ENCODE measurements around the gene ANO5. TPM values are rescaled to one million over a fixed set of nuclear protein-coding genes. Genes with fewer than 3 reads are reported as not detected.

ANO5 gene, protein sequence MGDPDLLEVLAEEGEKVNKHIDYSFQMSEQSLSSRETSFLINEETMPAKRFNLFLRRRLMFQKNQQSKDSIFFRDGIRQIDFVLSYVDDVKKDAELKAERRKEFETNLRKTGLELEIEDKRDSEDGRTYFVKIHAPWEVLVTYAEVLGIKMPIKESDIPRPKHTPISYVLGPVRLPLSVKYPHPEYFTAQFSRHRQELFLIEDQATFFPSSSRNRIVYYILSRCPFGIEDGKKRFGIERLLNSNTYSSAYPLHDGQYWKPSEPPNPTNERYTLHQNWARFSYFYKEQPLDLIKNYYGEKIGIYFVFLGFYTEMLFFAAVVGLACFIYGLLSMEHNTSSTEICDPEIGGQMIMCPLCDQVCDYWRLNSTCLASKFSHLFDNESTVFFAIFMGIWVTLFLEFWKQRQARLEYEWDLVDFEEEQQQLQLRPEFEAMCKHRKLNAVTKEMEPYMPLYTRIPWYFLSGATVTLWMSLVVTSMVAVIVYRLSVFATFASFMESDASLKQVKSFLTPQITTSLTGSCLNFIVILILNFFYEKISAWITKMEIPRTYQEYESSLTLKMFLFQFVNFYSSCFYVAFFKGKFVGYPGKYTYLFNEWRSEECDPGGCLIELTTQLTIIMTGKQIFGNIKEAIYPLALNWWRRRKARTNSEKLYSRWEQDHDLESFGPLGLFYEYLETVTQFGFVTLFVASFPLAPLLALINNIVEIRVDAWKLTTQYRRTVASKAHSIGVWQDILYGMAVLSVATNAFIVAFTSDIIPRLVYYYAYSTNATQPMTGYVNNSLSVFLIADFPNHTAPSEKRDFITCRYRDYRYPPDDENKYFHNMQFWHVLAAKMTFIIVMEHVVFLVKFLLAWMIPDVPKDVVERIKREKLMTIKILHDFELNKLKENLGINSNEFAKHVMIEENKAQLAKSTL
- total RNA-seq = 10 to 100 TPM in 3 of 8 experiments, 1 to 10 TPM in 3, under 1 TPM in 2; 0.10 to 13.7 (median 6.8) TPM

- in situ Hi-C loops (cut with MboI; ENCODE audit: low pct_unique_long_range_greater_than_20kb in 2 of 9, low sequenced_read_pairs in 9 of 9, unreplicated experiment in 9 of 9) = no loop called here
- 0 to 20% (median 0%) methylated on average over 1 to 9 of the region's 56 CpGs; no CpG with 5 or more reads in 5 of the 10 experiments for WGBS, 10 experiments
- peak within 1 kb of the TSS; percentile 2 to 38 for H3K27ac ChIP-seq
These were observed at the start of gene ANO5 for GRCh38 chr11:22192642-22193347. TSS of gene ANO5 (plus strand) at chr11:22193085. CDS start at chr11:22193493, 408 bp downstream.

DNA sequence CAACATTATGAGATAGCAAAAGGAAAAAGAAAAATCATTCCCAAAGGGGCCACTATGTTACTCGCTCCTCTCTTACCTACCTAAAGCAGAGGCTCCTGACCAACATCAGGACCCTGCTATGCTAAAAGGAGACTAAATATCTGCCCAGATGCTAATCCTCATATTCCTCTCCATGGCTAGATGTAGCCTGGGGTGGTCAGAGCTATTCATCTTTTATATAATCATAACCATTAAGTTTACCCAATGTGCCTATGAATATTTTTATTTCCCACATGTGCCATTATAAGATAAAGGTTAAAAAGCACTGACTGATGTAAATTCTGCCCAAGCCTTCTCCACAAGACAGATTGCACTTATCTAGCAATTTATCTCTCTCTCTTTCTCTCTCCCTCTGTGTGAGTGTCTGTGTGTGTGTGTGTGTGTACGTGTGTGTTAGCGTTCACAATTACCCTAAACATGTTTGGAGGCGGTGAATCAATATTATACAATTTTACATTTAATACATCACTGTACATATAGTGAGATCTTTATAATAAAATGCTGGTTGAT lies 41.2 kb upstream of the ANO5 start:
- Histone ChIP-seq H3K4me3 (no peak overlapping the region), H3K27ac (no peak overlapping the region), H3K4me1 (replicated peaks in 1 of 2) (peaks cover 0 to 9% of the 10 kb centered on the region in 2 donors)
- in situ Hi-C loops (cut with MboI; ENCODE audit: low pct_unique_long_range_greater_than_20kb in 2 of 9, low sequenced_read_pairs in 9 of 9, unreplicated experiment in 9 of 9) = no loop called here
- 28 to 100% (median 80%) methylated on average over 2 to 4 of the region's 4 CpGs; no CpG with 5 or more reads in 1 of the 10 experiments for WGBS, 10 experiments
- ATAC-seq (replicated peaks in 6 of 8) = peak in 5 of 8 experiments; percentile 21 to 79 (median 67)

More at GRCh38 chr11:22192642-22193347, at the start of gene ANO5:
- Histone ChIP-seq H3K4me1 (replicated peaks in 1 of 2) (no peaks in the 10 kb centered on the region), H3K4me3 (peak within 1 kb of the TSS; percentile 42 to 70 (median 62))
- ATAC-seq (replicated peaks in 6 of 8) = peak in 7 of 8 experiments; percentile 48 to 86 (median 82)

- no peak overlapping the region for H3K27ac ChIP-seq
- no peak overlapping the region for H3K4me3 ChIP-seq
- H3K4me1 ChIP-seq (replicated peaks in 1 of 2) = no peaks in the 10 kb centered on the region
- 0 to 100% (median 40%) methylated on average over 1 to 2 of the region's 2 CpGs; no CpG with 5 or more reads in 2 of the 10 experiments for WGBS, 10 experiments
- ATAC-seq (replicated peaks in 6 of 8) = no peak
- in situ Hi-C loops (cut with MboI; ENCODE audit: low pct_unique_long_range_greater_than_20kb in 2 of 9, low sequenced_read_pairs in 9 of 9, unreplicated experiment in 9 of 9) = no loop called here
These were observed 35.4 kb upstream of the ANO5 start for GRCh38 chr11:22157531-22157930.

- H3K4me1 ChIP-seq (replicated peaks in 1 of 2) = peaks cover 0 to 3% of the 10 kb centered on the region in 2 donors
- no peak overlapping the region for H3K27ac ChIP-seq
- WGBS, 10 experiments = 0 to 100% (median 72%) methylated on average over 1 of the region's 1 CpG; no CpG with 5 or more reads in 2 of the 10 experiments
- no peak for ATAC-seq (replicated peaks in 6 of 8)
- H3K4me3 ChIP-seq = no peak overlapping the region
- in situ Hi-C loops (cut with MboI; ENCODE audit: low pct_unique_long_range_greater_than_20kb in 2 of 9, low sequenced_read_pairs in 9 of 9, unreplicated experiment in 9 of 9) = no loop called here
These were observed 31.4 kb upstream of the ANO5 start for GRCh38 chr11:22161489-22161888.

- Histone ChIP-seq H3K27ac (no peak overlapping the region), H3K4me3 (no peak overlapping the region), H3K4me1 (replicated peaks in 1 of 2) (peaks cover 0 to 3% of the 10 kb centered on the region in 2 donors)
- ATAC-seq (replicated peaks in 6 of 8) = no peak
- in situ Hi-C loops (cut with MboI; ENCODE audit: low pct_unique_long_range_greater_than_20kb in 2 of 9, low sequenced_read_pairs in 9 of 9, unreplicated experiment in 9 of 9) = no loop called here
- 10 to 100% (median 81%) methylated on average over 1 to 3 of the region's 3 CpGs; no CpG with 5 or more reads in 2 of the 10 experiments for WGBS, 10 experiments
These were observed 30.1 kb upstream of the ANO5 start for GRCh38 chr11:22162756-22163155.

DNA sequence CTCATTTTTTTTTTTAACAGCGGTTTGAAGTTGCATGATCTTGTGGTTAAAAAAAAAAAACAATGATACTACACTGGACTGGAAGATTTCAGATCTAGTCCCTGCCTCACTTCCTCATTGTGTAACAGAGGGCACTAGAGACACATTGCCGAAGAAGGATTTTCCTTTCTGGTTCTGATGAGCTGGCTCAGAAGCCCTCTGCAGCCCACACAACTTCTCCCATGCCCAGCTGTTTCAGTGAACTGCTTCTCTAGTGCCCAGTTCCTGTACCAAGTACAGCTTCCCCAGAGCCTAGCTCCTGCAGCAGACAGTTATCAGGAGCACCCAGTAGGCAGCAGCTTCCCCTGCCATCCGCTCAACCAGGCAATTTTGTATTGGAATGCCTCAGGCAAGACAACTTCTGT lies 29.5 kb upstream of the ANO5 start:
- peaks cover 0 to 3% of the 10 kb centered on the region in 2 donors for H3K4me1 ChIP-seq (replicated peaks in 1 of 2)
- H3K27ac ChIP-seq = no peak overlapping the region
- 13 to 95% (median 78%) methylated on average over 2 to 3 of the region's 3 CpGs; no CpG with 5 or more reads in 3 of the 10 experiments for WGBS, 10 experiments
- in situ Hi-C loops (cut with MboI; ENCODE audit: low pct_unique_long_range_greater_than_20kb in 2 of 9, low sequenced_read_pairs in 9 of 9, unreplicated experiment in 9 of 9) = no loop called here
- no peak overlapping the region for H3K4me3 ChIP-seq
- no peak for ATAC-seq (replicated peaks in 6 of 8)

DNA sequence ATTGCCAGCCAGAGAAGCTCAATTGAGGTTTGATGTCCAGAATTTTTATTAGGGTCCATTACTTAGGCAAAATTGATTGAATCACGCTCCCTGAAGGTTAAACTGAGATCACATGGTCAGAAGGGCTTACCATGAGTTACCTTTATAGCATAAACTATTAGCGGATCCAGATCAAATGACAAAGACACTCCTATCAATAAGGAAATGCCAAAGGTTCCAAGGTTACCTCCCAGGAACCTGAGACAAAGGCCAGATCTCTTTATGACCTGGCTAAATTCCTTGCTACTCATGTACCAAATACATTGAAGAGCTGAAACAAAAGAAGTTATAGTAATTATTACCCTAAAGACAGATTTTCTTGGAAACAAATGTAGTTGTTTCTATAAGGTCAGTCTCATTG lies 27.8 kb upstream of the ANO5 start:
- no peak overlapping the region for H3K27ac ChIP-seq
- H3K4me1 ChIP-seq (replicated peaks in 1 of 2) = peaks cover 0 to 3% of the 10 kb centered on the region in 2 donors
- no peak overlapping the region for H3K4me3 ChIP-seq
- in situ Hi-C loops (cut with MboI; ENCODE audit: low pct_unique_long_range_greater_than_20kb in 2 of 9, low sequenced_read_pairs in 9 of 9, unreplicated experiment in 9 of 9) = no loop called here
- 0 to 100% (median 86%) methylated on average over 1 to 2 of the region's 2 CpGs; no CpG with 5 or more reads in 1 of the 10 experiments for WGBS, 10 experiments
- no peak for ATAC-seq (replicated peaks in 6 of 8)

GRCh38 chr11:22165759-22166513 lies 26.9 kb upstream of the ANO5 start:
- no peak overlapping the region for H3K27ac ChIP-seq
- in situ Hi-C loops (cut with MboI; ENCODE audit: low pct_unique_long_range_greater_than_20kb in 2 of 9, low sequenced_read_pairs in 9 of 9, unreplicated experiment in 9 of 9) = no loop called here
- ATAC-seq (replicated peaks in 6 of 8) = peak in 5 of 8 experiments; percentile 57 to 95 (median 69)
- peaks cover 0 to 3% of the 10 kb centered on the region in 2 donors for H3K4me1 ChIP-seq (replicated peaks in 1 of 2)
- 5 to 89% (median 62%) methylated on average over 2 to 3 of the region's 3 CpGs for WGBS, 10 experiments
- no peak overlapping the region for H3K4me3 ChIP-seq

DNA sequence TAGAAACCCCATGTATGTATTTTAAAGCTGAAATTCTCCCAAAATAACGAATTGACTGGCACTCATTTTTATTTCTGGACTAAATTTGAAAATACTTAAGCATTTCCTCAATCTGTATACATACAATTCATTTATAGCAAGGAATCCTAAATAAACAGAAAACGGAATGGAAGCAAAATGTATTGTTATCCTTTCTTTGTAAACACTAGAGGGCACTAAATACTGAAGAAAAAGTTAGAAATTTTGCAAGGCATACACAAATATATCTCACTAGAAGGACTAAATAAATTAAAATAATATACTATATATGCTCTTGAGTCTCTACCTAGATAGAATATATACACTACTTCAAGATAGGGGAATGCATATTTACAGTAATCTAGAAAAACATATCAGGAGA lies 23.1 kb upstream of the ANO5 start:
- no peak for ATAC-seq (replicated peaks in 6 of 8)
- in situ Hi-C loops (cut with MboI; ENCODE audit: low pct_unique_long_range_greater_than_20kb in 2 of 9, low sequenced_read_pairs in 9 of 9, unreplicated experiment in 9 of 9) = no loop called here
- H3K27ac ChIP-seq = no peak overlapping the region
- no peak overlapping the region for H3K4me3 ChIP-seq
- 0 to 20% (median 9%) methylated on average over 1 to 2 of the region's 2 CpGs for WGBS, 10 experiments
- peaks cover 0 to 3% of the 10 kb centered on the region in 2 donors for H3K4me1 ChIP-seq (replicated peaks in 1 of 2)

- Histone ChIP-seq H3K27ac (no peak overlapping the region), H3K4me3 (no peak overlapping the region), H3K4me1 (replicated peaks in 1 of 2) (no peaks in the 10 kb centered on the region)
- 5 to 95% (median 58%) methylated on average over 2 to 4 of the region's 4 CpGs for WGBS, 10 experiments
- in situ Hi-C loops (cut with MboI; ENCODE audit: low pct_unique_long_range_greater_than_20kb in 2 of 9, low sequenced_read_pairs in 9 of 9, unreplicated experiment in 9 of 9) = no loop called here
- ATAC-seq (replicated peaks in 6 of 8) = no peak
These were observed 19.4 kb upstream of the ANO5 start for GRCh38 chr11:22173532-22173931.

GRCh38 chr11:22177186-22177585 lies 15.7 kb upstream of the ANO5 start:
- 0 to 94% (median 87%) methylated on average over 1 to 4 of the region's 4 CpGs; no CpG with 5 or more reads in 3 of the 10 experiments for WGBS, 10 experiments
- Histone ChIP-seq H3K4me3 (no peak overlapping the region), H3K4me1 (replicated peaks in 1 of 2) (peaks cover 3 to 7% of the 10 kb centered on the region in 2 donors), H3K27ac (no peak overlapping the region)
- peak in 1 of 8 experiments; percentile 52 for ATAC-seq (replicated peaks in 6 of 8)
- in situ Hi-C loops (cut with MboI; ENCODE audit: low pct_unique_long_range_greater_than_20kb in 2 of 9, low sequenced_read_pairs in 9 of 9, unreplicated experiment in 9 of 9) = no loop called here

DNA sequence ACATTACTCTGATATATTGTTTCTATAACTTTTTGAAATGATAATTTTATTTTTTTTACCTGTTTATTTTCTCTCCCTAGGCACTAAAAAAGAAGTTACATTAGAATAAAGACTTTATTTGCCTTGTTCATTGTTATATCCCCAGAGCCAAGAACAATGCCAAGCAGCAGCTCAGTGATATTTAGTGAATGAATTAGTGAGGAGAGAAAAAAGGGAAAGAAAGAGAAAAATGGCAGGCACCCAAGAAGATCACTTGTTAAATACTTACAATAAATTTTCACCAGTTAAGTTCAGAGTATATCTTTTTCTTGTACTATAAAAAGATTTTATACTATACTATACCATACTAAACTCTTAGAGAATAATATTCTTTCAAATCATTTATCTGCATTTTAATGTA lies 13.3 kb upstream of the ANO5 start:
- no peak for ATAC-seq (replicated peaks in 6 of 8)
- Histone ChIP-seq H3K4me3 (no peak overlapping the region), H3K27ac (no peak overlapping the region), H3K4me1 (replicated peaks in 1 of 2) (peaks cover 6 to 7% of the 10 kb centered on the region in 2 donors)
- in situ Hi-C loops (cut with MboI; ENCODE audit: low pct_unique_long_range_greater_than_20kb in 2 of 9, low sequenced_read_pairs in 9 of 9, unreplicated experiment in 9 of 9) = no loop called here
